Kidney (tissue), 14 donors: ENCODE measurements around the gene CLASP1. TPM values are rescaled to one million over a fixed set of nuclear protein-coding genes. Genes with fewer than 3 reads are reported as not detected.
"Not testable (repeated sequence)": the region's sequence is repeated elsewhere in the genome, so short reads cannot be mapped to it uniquely, and the experiment has no call there.

Source experiments
- DNase-seq, 5 donors: peaks; one replicate each; pipeline ENCODE4 v3.0.0-alpha.2; 2013 to 2020
- FAIRE-seq: peaks from 2 replicates; lab custom pipeline; 2012; peaks lifted over from hg19 to GRCh38; lab: Jason Lieb, UNC
- H3K27ac ChIP-seq, 2 donors: one replicate each; pipeline ENCODE4 v1.7.0; 2013; ENCODE audit warnings: low read depth in 2 of 2, low read length in 2 of 2, inconsistent platforms in 1 of 2
- H3K27me3 ChIP-seq: one replicate; pipeline ENCODE4 v1.7.1; 2013; ENCODE audit warnings: low read length, inconsistent platforms; ENCODE audit not compliant: control insufficient read depth, insufficient read depth
- H3K36me3 ChIP-seq, 3 donors: one replicate each; pipeline versions ENCODE4 v1.7.0 to v1.7.1; 2013; ENCODE audit warnings: low read length in 3 of 3, control low read depth in 1 of 3, inconsistent platforms in 1 of 3; ENCODE audit not compliant: insufficient read depth in 3 of 3, control insufficient read depth in 2 of 3
- H3K4me1 ChIP-seq, 3 donors: one replicate each; pipeline versions ENCODE4 v1.7.0 to v1.7.1; 2013; ENCODE audit warnings: low read length in 3 of 3, inconsistent platforms in 1 of 3, low read depth in 1 of 3; ENCODE audit not compliant: control insufficient read depth in 2 of 3, insufficient read depth in 2 of 3
- H3K4me3 ChIP-seq, 3 donors: one replicate each; pipeline versions ENCODE4 v1.7.0 to v1.8.1; 2013; ENCODE audit warnings: low read length in 3 of 3, control low read depth in 1 of 3, inconsistent platforms in 1 of 3
- H3K9ac ChIP-seq, 3 donors: one replicate each; pipeline versions ENCODE4 v1.7.0 to v1.7.1; 2013; ENCODE audit warnings: low read length in 3 of 3, control low read depth in 1 of 3, inconsistent platforms in 1 of 3
- H3K9me3 ChIP-seq, 3 donors: one replicate each; pipeline versions ENCODE4 v1.7.0 to v1.7.1; 2013; ENCODE audit warnings: low read length in 3 of 3, control low read depth in 1 of 3, inconsistent platforms in 1 of 3; ENCODE audit not compliant: control insufficient read depth in 2 of 3, insufficient read depth in 1 of 3
- intact Hi-C: fragments of 100-400 bp; cut with DNase I; formaldehyde crosslinking; loops from one replicate; pipeline ENCODE4 v1.11.1; 2022
- polyA plus RNA-seq: library from polyadenylated mRNA; stranded (reverse); fragments of 350-450 nt; fragmentation: Illumina TruSeq; extraction: RNeasy Lipid Tissue Mini Kit (QIAGEN cat#74804); gene quantifications from one replicate; pipeline ENCODE4 v1.2.3, GENCODE V29; 2014; ENCODE audit warnings: low read depth, low replicate concordance; ENCODE audit not compliant: insufficient read depth
- total RNA-seq: library from RNA; stranded (reverse); fragmentation: NEBNext Ultra II Directional; extraction: Animal tissue kit (Norgen Biotek cat#: 25700); gene quantifications from one replicate; pipeline ENCODE4 v1.2.1, GENCODE V29; 2021
- TF ChIP-seq, protein P1 (sequence below): IDR thresholded peaks from 3 replicates; pipeline ENCODE4 v1.5.1; 2012; ENCODE audit warnings: mild to moderate bottlenecking, moderate library complexity, borderline replicate concordance; ENCODE audit not compliant: insufficient read depth; ENCODE audit errors: extremely low read depth
- donor health status: control.
- donor health status: control.
- donor health status: control.
- donor health status: control.
- donor health status: control.
- donor health status: DM: yes; HTN: yes; CAD: no.
- donor health status: Normal renal cell carcinoma (clear cell type).

Gene CLASP1
- total and polyA plus RNA-seq, 2 donors from 2014 or later, result 6.8 to 71.5 TPM

DNA sequence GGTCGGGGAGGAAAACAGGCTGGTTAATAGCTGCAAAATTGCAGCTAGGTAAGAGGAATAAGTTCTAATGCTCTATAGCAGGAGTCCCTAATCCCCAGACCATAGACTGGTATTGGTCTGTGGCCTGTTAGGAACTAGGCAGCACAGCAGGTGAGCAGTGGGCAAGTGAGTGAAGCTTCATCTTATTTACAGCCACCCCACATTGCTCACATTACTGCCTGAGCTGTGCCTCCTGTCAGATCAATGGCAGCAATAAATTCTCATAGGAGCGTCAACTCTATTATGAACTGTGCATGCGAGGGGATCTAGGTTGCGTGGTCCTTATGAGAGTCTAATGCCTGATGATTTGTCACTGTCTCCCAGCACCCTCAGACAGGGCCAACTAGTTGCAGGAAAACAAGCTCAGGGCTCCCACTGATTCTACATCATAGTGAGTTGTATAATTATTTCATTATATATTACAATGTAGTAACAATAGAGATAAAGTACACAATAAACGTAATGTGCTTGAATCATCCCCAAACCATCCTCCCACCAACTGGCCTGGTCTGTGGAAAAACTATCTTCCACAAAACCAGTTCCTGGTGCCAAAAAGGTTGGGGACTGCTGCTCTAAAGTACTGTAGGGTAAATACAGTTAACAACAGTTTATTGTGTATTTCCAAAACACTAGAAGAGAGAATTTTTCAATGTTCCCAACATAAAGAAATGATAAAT, 272.6 kb downstream of the CLASP1 start:
- Histone ChIP-seq H3K9ac (no peak overlapping the region), H3K36me3 (peaks cover 7 to 51% (median 16%) of the 10 kb centered on the region in 3 donors), H3K4me1 (peaks cover 0 to 3% (median 0%) of the 10 kb centered on the region in 3 donors), H3K4me3 (no peak overlapping the region), H3K27ac (no peak overlapping the region), H3K9me3 (no peaks in the 10 kb centered on the region), H3K27me3 (no peaks in the 10 kb centered on the region)
- intact Hi-C loops, result no loop called here
- FAIRE-seq, result no peak
- DNase-seq, result no peak
- TF ChIP-seq, protein P1, sequence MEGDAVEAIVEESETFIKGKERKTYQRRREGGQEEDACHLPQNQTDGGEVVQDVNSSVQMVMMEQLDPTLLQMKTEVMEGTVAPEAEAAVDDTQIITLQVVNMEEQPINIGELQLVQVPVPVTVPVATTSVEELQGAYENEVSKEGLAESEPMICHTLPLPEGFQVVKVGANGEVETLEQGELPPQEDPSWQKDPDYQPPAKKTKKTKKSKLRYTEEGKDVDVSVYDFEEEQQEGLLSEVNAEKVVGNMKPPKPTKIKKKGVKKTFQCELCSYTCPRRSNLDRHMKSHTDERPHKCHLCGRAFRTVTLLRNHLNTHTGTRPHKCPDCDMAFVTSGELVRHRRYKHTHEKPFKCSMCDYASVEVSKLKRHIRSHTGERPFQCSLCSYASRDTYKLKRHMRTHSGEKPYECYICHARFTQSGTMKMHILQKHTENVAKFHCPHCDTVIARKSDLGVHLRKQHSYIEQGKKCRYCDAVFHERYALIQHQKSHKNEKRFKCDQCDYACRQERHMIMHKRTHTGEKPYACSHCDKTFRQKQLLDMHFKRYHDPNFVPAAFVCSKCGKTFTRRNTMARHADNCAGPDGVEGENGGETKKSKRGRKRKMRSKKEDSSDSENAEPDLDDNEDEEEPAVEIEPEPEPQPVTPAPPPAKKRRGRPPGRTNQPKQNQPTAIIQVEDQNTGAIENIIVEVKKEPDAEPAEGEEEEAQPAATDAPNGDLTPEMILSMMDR, result no peak

GRCh38 chr2:121375621-121376159, 273.6 kb downstream of the CLASP1 start:
- TF ChIP-seq, protein P1, result no peak
- H3K4me1 ChIP-seq, result peaks cover 0 to 3% (median 0%) of the 10 kb centered on the region in 3 donors
- intact Hi-C loops, result no loop called here
- H3K9ac ChIP-seq, result no peak overlapping the region
- H3K27me3 ChIP-seq, result no peaks in the 10 kb centered on the region
- H3K36me3 ChIP-seq, result peaks cover 6 to 41% (median 11%) of the 10 kb centered on the region in 3 donors
- no peak overlapping the region for H3K4me3 ChIP-seq
- DNase-seq, result no peak
- no peak overlapping the region for H3K27ac ChIP-seq
- no peaks in the 10 kb centered on the region for H3K9me3 ChIP-seq
- FAIRE-seq, result no peak

DNA sequence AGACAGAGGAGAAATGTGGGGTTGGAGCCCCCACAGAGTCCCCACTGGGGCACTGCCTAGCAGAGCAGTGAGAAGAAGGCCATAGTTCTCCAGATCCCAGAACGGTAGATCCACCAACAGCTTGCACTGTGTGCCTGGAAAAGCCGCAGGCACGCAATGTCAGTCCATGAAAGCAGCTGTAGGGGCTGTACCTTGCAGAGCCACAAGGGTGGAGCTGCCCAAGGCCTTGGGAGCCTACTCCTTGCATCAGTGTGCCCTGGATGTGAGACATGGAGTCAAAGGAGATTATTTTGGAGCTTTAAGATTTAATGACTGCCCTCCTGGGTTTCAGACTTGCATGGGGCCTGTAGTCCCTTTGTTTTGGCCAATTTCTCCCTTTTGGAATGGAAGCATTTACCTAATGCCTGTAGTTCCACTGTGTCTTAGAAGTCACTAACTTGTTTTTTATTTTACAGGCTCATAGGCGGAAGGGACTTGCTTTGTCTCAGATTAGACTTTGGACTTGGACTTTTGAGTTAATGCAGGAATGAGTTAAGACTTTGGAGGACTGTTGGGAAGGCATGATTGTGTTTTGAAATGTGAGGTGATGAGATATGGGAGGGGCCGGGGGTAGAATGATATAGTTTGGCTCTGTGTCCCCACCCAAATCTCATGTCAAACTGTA, 274.7 kb downstream of the CLASP1 start:
- intact Hi-C loops, FAIRE-seq: not testable (repeated sequence)

DNA sequence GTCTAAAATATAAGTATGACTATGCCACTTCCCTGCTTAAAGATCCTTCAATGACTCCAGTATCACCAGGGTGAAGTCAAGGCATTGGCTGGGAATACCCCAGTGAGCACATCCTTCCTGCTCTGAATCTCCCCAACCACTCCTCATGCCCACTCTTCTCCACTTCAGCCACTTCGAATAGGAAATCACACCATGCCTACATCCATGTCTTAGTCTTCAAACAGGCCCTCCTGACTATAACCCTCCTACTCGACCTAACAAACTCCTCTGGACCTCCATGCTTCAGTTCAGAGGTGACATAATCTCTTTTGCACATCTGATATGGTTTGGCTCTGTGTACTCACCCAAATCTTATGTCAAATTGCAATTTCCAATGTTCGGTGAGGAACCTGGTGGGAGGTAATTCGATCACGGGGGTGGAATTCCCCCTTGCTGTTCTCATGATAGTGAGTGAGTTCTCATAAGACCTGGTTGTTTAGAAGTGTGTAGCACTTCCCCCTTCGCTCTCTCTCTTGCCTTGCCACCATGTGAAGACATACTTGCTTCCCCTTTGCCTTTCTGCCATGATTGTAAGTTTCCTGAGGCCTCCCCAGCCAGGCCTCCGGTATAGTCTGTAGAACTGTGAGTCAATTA, 276.4 kb downstream of the CLASP1 start:
- FAIRE-seq (no peak), DNase-seq (no peak)
- Histone ChIP-seq H3K27ac (no peak overlapping the region), H3K27me3 (no peaks in the 10 kb centered on the region), H3K36me3 (peaks cover 6 to 31% (median 7%) of the 10 kb centered on the region in 3 donors), H3K9me3 (no peaks in the 10 kb centered on the region), H3K4me3 (no peak overlapping the region), H3K4me1 (peaks cover 0 to 3% (median 0%) of the 10 kb centered on the region in 3 donors), H3K9ac (no peak overlapping the region)
- TF ChIP-seq, protein P1, result no peak
- intact Hi-C loops, result no loop called here

More for the DNA sequence above, 274.7 kb downstream of the CLASP1 start:
- not testable (repeated sequence) for H3K9me3 ChIP-seq, DNase-seq, H3K4me1 ChIP-seq, H3K4me3 ChIP-seq, H3K9ac ChIP-seq, H3K27me3 ChIP-seq, H3K27ac ChIP-seq
- H3K36me3 ChIP-seq, result peaks cover 6 to 31% (median 9%) of the 10 kb centered on the region in 3 donors
